Measurements from ENCODE around the gene SIM2.

GRCh38 chr21:36769051-36769839, 70.3 kb downstream of the SIM2 start:
- TF ChIP-seq CTCF (conservative IDR thresholded peaks at IDR 0.05 in 1 of 2, IDR thresholded peaks at IDR 0.05 in 1 of 2; ENCODE audit: low read depth in 1 of 2, low read length in 2 of 2) (no peak), EZH2 (IDR thresholded peaks at IDR 0.05; ENCODE audit: low read length, missing control alignments) (no peak)
